SK-N-SH (cell line): ENCODE results near the gene FAM204A. TPM values are rescaled to one million over a fixed set of nuclear protein-coding genes. Genes with fewer than 3 reads are reported as not detected.

Experiments used
- CTCF ChIA-PET: fragments of 300-600, 350-600 bp; formaldehyde crosslinking; extraction: SDS; loops from one replicate; lab custom pipeline; 2021; lab: Yijun Ruan, JAX
- POLR2A ChIA-PET: fragments of 350-600 bp; sonication (Branson Sonifier 250); formaldehyde crosslinking; extraction: SDS; loops from one replicate; lab custom pipeline; 2020; ENCODE audit warnings: antibody characterized with exemption, inconsistent platforms; lab: Yijun Ruan, JAX
- DNase-seq: peaks from one replicate; pipeline ENCODE4 v3.0.0; 2012
- H2AFZ ChIP-seq: fragments of 200-600 bp; sonication (generic); 2 replicates; pipeline ENCODE4 v1.8.1; 2016; ENCODE audit warnings: antibody characterized with exemption, mild to moderate bottlenecking, low read depth
- H3F3A ChIP-seq: fragments of 200-600 bp; sonication (generic); replicated peaks from 2 replicates; pipeline ENCODE3; 2016; ENCODE audit warnings: antibody characterized with exemption, mild to moderate bottlenecking; ENCODE audit not compliant: insufficient read depth
- H3K27ac ChIP-seq, 2 experiments: fragments of 200-500 bp in 1 of 2; fragments of 200-600 bp in 1 of 2; sonication (Bioruptor generic) in 1 of 2; sonication (generic), shearing (Covaris generic) in 1 of 2; 2 replicates each; pipeline versions ENCODE4 v1.5.1 to v1.6.1; 2014 to 2016; ENCODE audit warnings: low read depth in 2 of 2, inconsistent platforms in 1 of 2, low read length in 1 of 2, mild to moderate bottlenecking in 1 of 2, mixed read lengths in 1 of 2
- H3K27me3 ChIP-seq: fragments of 200-600 bp; sonication (generic), shearing (Covaris generic); 2 replicates; pipeline ENCODE4 v1.6.1; 2016; ENCODE audit warnings: mixed run types; ENCODE audit not compliant: insufficient read depth
- H3K36me3 ChIP-seq, 2 experiments: fragments of 200-500 bp in 1 of 2; fragments of 200-600 bp in 1 of 2; sonication (Bioruptor generic) in 1 of 2; sonication (generic) in 1 of 2; replicated peaks in 1 of 2; 2 replicates each; pipeline versions ENCODE3 to v1.5.1; 2014 to 2016; ENCODE audit warnings: low read length in 1 of 2, mild to moderate bottlenecking in 1 of 2; ENCODE audit not compliant: insufficient read depth in 2 of 2, control insufficient read depth in 1 of 2
- H3K4me1 ChIP-seq, 2 experiments: fragments of 200-500 bp in 1 of 2; fragments of 200-600 bp in 1 of 2; sonication (Bioruptor generic) in 1 of 2; sonication (generic), shearing (Covaris generic) in 1 of 2; 2 replicates each; pipeline versions ENCODE4 v1.5.1 to v1.6.1; 2014 to 2016; ENCODE audit warnings: low read depth in 1 of 2, low read length in 1 of 2, mixed run types in 1 of 2; ENCODE audit not compliant: insufficient read depth in 2 of 2, control insufficient read depth in 1 of 2
- H3K4me2 ChIP-seq: fragments of 200-600 bp; sonication (generic), shearing (Covaris generic); 2 replicates; pipeline ENCODE4 v1.6.1; 2017; ENCODE audit warnings: mixed run types
- H3K4me3 ChIP-seq, 2 experiments: fragments of 200-500 bp in 1 of 2; fragments of 200-600 bp in 1 of 2; sonication (Bioruptor generic) in 1 of 2; sonication (generic), shearing (Covaris generic) in 1 of 2; 2 replicates each; pipeline versions ENCODE4 v1.5.1 to v1.8.1; 2014 to 2016; ENCODE audit warnings: low read depth in 2 of 2, inconsistent platforms in 1 of 2, low read length in 1 of 2, mild to moderate bottlenecking in 1 of 2, mixed read lengths in 1 of 2, moderate library complexity in 1 of 2
- H3K79me2 ChIP-seq: fragments of 200-600 bp; sonication (generic); 2 replicates; pipeline ENCODE4 v1.8.1; 2017; ENCODE audit warnings: mild to moderate bottlenecking; ENCODE audit not compliant: insufficient read depth
- H3K9ac ChIP-seq: fragments of 200-600 bp; sonication (generic); 2 replicates; pipeline ENCODE4 v1.6.1; 2017; ENCODE audit warnings: mixed run types
- H3K9me2 ChIP-seq: fragments of 200-600 bp; sonication (generic); 2 replicates; pipeline ENCODE4 v1.6.1; 2017; ENCODE audit warnings: mixed run types
- H3K9me3 ChIP-seq: fragments of 200-600 bp; sonication (generic); 2 replicates; pipeline ENCODE4 v1.6.1; 2017; ENCODE audit warnings: mixed run types, mild to moderate bottlenecking, moderate library complexity
- H4K20me1 ChIP-seq: fragments of 200-600 bp; sonication (generic); 2 replicates; pipeline ENCODE4 v1.6.1; 2017; ENCODE audit warnings: mild to moderate bottlenecking, mixed run types; ENCODE audit not compliant: insufficient read depth
- ELF1 ChIP-seq: IDR thresholded peaks from 2 replicates; pipeline ENCODE4 v1.4.0; 2012
- FOSL2 ChIP-seq: IDR thresholded peaks from 2 replicates; pipeline ENCODE4 v1.4.0; 2012; ENCODE audit warnings: low read depth, mild to moderate bottlenecking, moderate library complexity, borderline replicate concordance
- GABPA ChIP-seq: IDR thresholded peaks from 2 replicates; pipeline ENCODE4 v1.4.0; 2012; ENCODE audit warnings: low read depth, mild to moderate bottlenecking
- RCOR1 ChIP-seq: fragments of 150-350 bp; IDR thresholded peaks from 2 replicates; pipeline ENCODE4 v1.6.1; 2017; ENCODE audit warnings: antibody characterized with exemption, low read length
- RFX5 ChIP-seq: IDR thresholded peaks from 2 replicates; pipeline ENCODE4 v1.6.1; 2012; ENCODE audit warnings: mild to moderate bottlenecking, improper control_type of control experiment, low read length
- YY1 ChIP-seq: IDR thresholded peaks from 2 replicates; pipeline ENCODE4 v1.4.0; 2012; ENCODE audit warnings: low read depth, mild to moderate bottlenecking
- WGBS: methylation state at CpG from one replicate; pipeline ENCODE4 v1.1.6; 2017; ENCODE audit warnings: low lambda C conversion rate; 5-methylcytosine and 5-hydroxymethylcytosine counted together
- polyA plus RNA-seq, 3 experiments: library from polyadenylated mRNA; depleted of rRNA; stranded (reverse); fragments of >200 nt; gene quantifications; 2 replicates each; pipeline ENCODE4 v1.2.3, GENCODE V29; 2012
- TF ChIP-seq, protein P1 (sequence below): fragments of 200-600 bp; sonication (generic); IDR thresholded peaks from 2 replicates; pipeline ENCODE4 v1.6.1; 2017; ENCODE audit warnings: antibody characterized with exemption, mild to moderate bottlenecking, moderate library complexity
- TF ChIP-seq, protein P2 (sequence below): IDR thresholded peaks from 2 replicates; pipeline ENCODE4; 2012
- TF ChIP-seq, protein P3 (sequence below): IDR thresholded peaks from 2 replicates; pipeline ENCODE4 v1.6.1; 2012; ENCODE audit warnings: mild to moderate bottlenecking, low read depth, low read length, moderate library complexity

Gene FAM204A
- polyA plus RNA-seq, 1 of the 3 experiments (the other 2 are of a cell fraction): 10.8 TPM

DNA sequence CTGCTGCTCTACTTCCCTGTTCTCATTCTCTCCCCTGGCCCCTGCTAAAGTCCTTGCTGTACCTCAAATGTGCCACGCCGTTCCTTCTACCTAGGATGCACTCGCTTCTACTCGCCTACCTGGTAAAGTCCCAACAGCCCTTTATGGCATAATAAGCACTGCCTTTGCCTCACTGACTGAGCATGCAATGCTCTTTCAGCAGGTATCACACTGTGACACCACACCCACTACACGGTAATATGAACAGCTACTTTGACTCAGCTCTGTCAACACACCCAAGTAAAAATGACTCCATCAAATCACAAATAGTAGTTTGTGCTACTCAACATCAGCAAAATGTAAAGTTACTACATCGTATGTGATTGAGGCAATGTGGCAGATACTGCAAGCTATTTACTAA, 37.6 kb downstream of the FAM204A start:
- DNase-seq: no peak

More for the DNA sequence above, 37.6 kb downstream of the FAM204A start:
- H3K9me2 ChIP-seq: no peaks in the 10 kb centered on the region
- WGBS: 96% methylated on average over 6 of the region's 6 CpGs
- ChIA-PET CTCF (interaction anchor here (1.9 kb wide), 1 partner anchor 45 kb away, joined by 5 read pairs; no protein-coding TSS in a partner anchor), POLR2A (no interaction called here)
- no peak overlapping the region for H3K4me2 ChIP-seq
- H3K9me3 ChIP-seq: no peaks in the 10 kb centered on the region
- no peaks in the 10 kb centered on the region for H3K79me2 ChIP-seq
- H3K36me3 ChIP-seq: peaks cover 22 to 40% of the 10 kb centered on the region in 2 experiments
- H3K27me3 ChIP-seq: no peaks in the 10 kb centered on the region
- H3K4me1 ChIP-seq: peaks cover 0 to 7% of the 10 kb centered on the region in 2 experiments; a peak in 2 of 4 replicates
- H3K9ac ChIP-seq: no peak overlapping the region
- no peaks in the 10 kb centered on the region for H4K20me1 ChIP-seq
- H2AFZ ChIP-seq: no peak overlapping the region
- no peak overlapping the region for H3K27ac ChIP-seq
- H3F3A ChIP-seq: no peaks in the 10 kb centered on the region
- H3K4me3 ChIP-seq: no peak overlapping the region
- TF ChIP-seq RCOR1: no peak
- TF ChIP-seq YY1: no peak
- TF ChIP-seq, protein P1, sequence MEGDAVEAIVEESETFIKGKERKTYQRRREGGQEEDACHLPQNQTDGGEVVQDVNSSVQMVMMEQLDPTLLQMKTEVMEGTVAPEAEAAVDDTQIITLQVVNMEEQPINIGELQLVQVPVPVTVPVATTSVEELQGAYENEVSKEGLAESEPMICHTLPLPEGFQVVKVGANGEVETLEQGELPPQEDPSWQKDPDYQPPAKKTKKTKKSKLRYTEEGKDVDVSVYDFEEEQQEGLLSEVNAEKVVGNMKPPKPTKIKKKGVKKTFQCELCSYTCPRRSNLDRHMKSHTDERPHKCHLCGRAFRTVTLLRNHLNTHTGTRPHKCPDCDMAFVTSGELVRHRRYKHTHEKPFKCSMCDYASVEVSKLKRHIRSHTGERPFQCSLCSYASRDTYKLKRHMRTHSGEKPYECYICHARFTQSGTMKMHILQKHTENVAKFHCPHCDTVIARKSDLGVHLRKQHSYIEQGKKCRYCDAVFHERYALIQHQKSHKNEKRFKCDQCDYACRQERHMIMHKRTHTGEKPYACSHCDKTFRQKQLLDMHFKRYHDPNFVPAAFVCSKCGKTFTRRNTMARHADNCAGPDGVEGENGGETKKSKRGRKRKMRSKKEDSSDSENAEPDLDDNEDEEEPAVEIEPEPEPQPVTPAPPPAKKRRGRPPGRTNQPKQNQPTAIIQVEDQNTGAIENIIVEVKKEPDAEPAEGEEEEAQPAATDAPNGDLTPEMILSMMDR: no peak
- TF ChIP-seq FOSL2: no peak
- TF ChIP-seq ELF1: no peak
- TF ChIP-seq, protein P2, sequence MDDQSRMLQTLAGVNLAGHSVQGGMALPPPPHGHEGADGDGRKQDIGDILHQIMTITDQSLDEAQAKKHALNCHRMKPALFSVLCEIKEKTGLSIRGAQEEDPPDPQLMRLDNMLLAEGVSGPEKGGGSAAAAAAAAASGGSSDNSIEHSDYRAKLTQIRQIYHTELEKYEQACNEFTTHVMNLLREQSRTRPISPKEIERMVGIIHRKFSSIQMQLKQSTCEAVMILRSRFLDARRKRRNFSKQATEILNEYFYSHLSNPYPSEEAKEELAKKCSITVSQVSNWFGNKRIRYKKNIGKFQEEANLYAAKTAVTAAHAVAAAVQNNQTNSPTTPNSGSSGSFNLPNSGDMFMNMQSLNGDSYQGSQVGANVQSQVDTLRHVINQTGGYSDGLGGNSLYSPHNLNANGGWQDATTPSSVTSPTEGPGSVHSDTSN: no peak
- TF ChIP-seq, protein P3, sequence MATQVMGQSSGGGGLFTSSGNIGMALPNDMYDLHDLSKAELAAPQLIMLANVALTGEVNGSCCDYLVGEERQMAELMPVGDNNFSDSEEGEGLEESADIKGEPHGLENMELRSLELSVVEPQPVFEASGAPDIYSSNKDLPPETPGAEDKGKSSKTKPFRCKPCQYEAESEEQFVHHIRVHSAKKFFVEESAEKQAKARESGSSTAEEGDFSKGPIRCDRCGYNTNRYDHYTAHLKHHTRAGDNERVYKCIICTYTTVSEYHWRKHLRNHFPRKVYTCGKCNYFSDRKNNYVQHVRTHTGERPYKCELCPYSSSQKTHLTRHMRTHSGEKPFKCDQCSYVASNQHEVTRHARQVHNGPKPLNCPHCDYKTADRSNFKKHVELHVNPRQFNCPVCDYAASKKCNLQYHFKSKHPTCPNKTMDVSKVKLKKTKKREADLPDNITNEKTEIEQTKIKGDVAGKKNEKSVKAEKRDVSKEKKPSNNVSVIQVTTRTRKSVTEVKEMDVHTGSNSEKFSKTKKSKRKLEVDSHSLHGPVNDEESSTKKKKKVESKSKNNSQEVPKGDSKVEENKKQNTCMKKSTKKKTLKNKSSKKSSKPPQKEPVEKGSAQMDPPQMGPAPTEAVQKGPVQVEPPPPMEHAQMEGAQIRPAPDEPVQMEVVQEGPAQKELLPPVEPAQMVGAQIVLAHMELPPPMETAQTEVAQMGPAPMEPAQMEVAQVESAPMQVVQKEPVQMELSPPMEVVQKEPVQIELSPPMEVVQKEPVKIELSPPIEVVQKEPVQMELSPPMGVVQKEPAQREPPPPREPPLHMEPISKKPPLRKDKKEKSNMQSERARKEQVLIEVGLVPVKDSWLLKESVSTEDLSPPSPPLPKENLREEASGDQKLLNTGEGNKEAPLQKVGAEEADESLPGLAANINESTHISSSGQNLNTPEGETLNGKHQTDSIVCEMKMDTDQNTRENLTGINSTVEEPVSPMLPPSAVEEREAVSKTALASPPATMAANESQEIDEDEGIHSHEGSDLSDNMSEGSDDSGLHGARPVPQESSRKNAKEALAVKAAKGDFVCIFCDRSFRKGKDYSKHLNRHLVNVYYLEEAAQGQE: no peak
- TF ChIP-seq RFX5: no peak
- no peak for TF ChIP-seq GABPA
